B cell (primary cell): ENCODE results near the gene TAF1. TPM values are rescaled to one million over a fixed set of nuclear protein-coding genes. Genes with fewer than 3 reads are reported as not detected.

Experiments used
- ATAC-seq: fragments of 200-7000 bp; cut with Tn5 transposase; one replicate; pipeline ENCODE4 v1.10.0; 2021; ENCODE audit warnings: low read depth, mild to moderate bottlenecking, moderate number of reproducible peaks, moderate library complexity
- CTCF ChIA-PET: fragments of 350-600 bp; sonication (Branson Sonifier 250); formaldehyde crosslinking; loops from one replicate; lab custom pipeline; 2021; ENCODE audit warnings: antibody characterized with exemption, inconsistent platforms; lab: Charles Lee
- POLR2A ChIA-PET: fragments of 350-600 bp; sonication (Branson Sonifier 250); formaldehyde crosslinking; loops from one replicate; lab custom pipeline; 2021; ENCODE audit warnings: antibody characterized with exemption; lab: Charles Lee
- DNase-seq: peaks from one replicate; pipeline ENCODE4 v3.0.0; 2013
- H2AFZ ChIP-seq: 2 replicates; pipeline ENCODE4 v1.6.1; 2012; ENCODE audit warnings: mild to moderate bottlenecking, low read depth, low read length; ENCODE audit not compliant: insufficient read depth, poor library complexity, severe bottlenecking
- H3K27ac ChIP-seq, 2 donors: 1 replicate in 1 of 2; 2 replicates in 1 of 2; pipeline ENCODE4 v1.5.1; 2012 to 2013; ENCODE audit warnings: low read length in 2 of 2, mild to moderate bottlenecking in 2 of 2, moderate library complexity in 1 of 2
- H3K27me3 ChIP-seq, 4 experiments: fragments of 200-600 bp in 1 of 4; sonication (generic) in 1 of 4; replicated peaks in 1 of 4; 1 replicate in 2 of 4; 2 replicates in 2 of 4; pipeline versions ENCODE4 v1.6.1 to v1.7.0; 2013 to 2016; ENCODE audit warnings: low read length in 3 of 4, mild to moderate bottlenecking in 2 of 4, mixed read lengths in 1 of 4, moderate library complexity in 1 of 4; ENCODE audit not compliant: insufficient read depth in 4 of 4, control insufficient read depth in 3 of 4; ENCODE audit errors: control extremely low read depth in 1 of 4
- H3K36me3 ChIP-seq, 2 experiments: replicated peaks in 1 of 2; 1 replicate in 1 of 2; 2 replicates in 1 of 2; pipeline versions ENCODE4 v1.6.1 to v1.7.1; 2013; ENCODE audit warnings: low read length in 1 of 2; ENCODE audit not compliant: insufficient read depth in 2 of 2, control insufficient read depth in 1 of 2; ENCODE audit errors: control extremely low read depth in 1 of 2, extremely low read depth in 1 of 2
- H3K4me1 ChIP-seq, 2 donors: fragments of 200-600 bp in 1 of 2; sonication (generic) in 1 of 2; 1 replicate in 1 of 2; 2 replicates in 1 of 2; pipeline versions ENCODE4 v1.5.1 to v1.6.1; 2013 to 2017; ENCODE audit warnings: low read length in 2 of 2; ENCODE audit not compliant: control insufficient read depth in 2 of 2, insufficient read depth in 2 of 2
- H3K4me2 ChIP-seq: replicated peaks from 2 replicates; pipeline ENCODE3; 2012; ENCODE audit warnings: mild to moderate bottlenecking, low read depth, low read length; ENCODE audit not compliant: poor library complexity, severe bottlenecking
- H3K4me3 ChIP-seq, 5 experiments: fragments of 200-600 bp in 1 of 5; sonication (generic) in 1 of 5; 1 replicate in 3 of 5; 2 replicates in 2 of 5; pipeline versions ENCODE4 v1.5.1 to v1.7.0; 2011 to 2016; ENCODE audit warnings: low read length in 4 of 5, mild to moderate bottlenecking in 4 of 5, low read depth in 2 of 5, control low read depth in 1 of 5, moderate library complexity in 1 of 5; ENCODE audit not compliant: insufficient read depth in 1 of 5; ENCODE audit errors: control extremely low read depth in 1 of 5, extremely low read depth in 1 of 5
- H3K79me2 ChIP-seq: fragments of 200-600 bp; sonication (generic); one replicate; pipeline ENCODE4 v1.6.0; 2016; ENCODE audit warnings: low read length; ENCODE audit not compliant: control insufficient read depth, insufficient read depth
- H3K9ac ChIP-seq: fragments of 200-600 bp; sonication (generic); 2 replicates; pipeline ENCODE4 v1.6.1; 2017; ENCODE audit warnings: mild to moderate bottlenecking, low read length, moderate library complexity
- H3K9me3 ChIP-seq, 3 donors: one replicate each; pipeline versions ENCODE4 v1.6.1 to v1.7.1; 2013; ENCODE audit warnings: low read length in 2 of 3; ENCODE audit not compliant: control insufficient read depth in 2 of 3, insufficient read depth in 1 of 3; ENCODE audit errors: control extremely low read depth in 1 of 3
- H4K20me1 ChIP-seq: 2 replicates; pipeline ENCODE4 v1.6.0; 2012; ENCODE audit warnings: mild to moderate bottlenecking, low read length; ENCODE audit not compliant: insufficient read depth, control insufficient read depth, poor library complexity, severe bottlenecking
- H3K27ac Mint-ChIP-seq: one replicate; pipeline ENCODE4 v1.8.0; 2021; ENCODE audit warnings: mixed read lengths
- H3K27me3 Mint-ChIP-seq: one replicate; pipeline ENCODE4 v1.8.0; 2021; ENCODE audit warnings: mixed read lengths
- H3K4me1 Mint-ChIP-seq: one replicate; pipeline ENCODE4 v1.8.0; 2021; ENCODE audit warnings: mixed read lengths
- H3K4me3 Mint-ChIP-seq: one replicate; pipeline ENCODE4 v1.8.0; 2021; ENCODE audit warnings: mixed read lengths
- H3K9me3 Mint-ChIP-seq: one replicate; pipeline ENCODE4 v1.8.0; 2022; ENCODE audit warnings: mixed read lengths; ENCODE audit not compliant: insufficient read depth
- CTCF ChIP-seq: fragments of 200-600 bp; IDR thresholded peaks from one replicate; pipeline ENCODE4 v1.8.0; 2022; ENCODE audit warnings: antibody characterized with exemption, mild to moderate bottlenecking
- EZH2 ChIP-seq: IDR thresholded peaks from 2 replicates; pipeline ENCODE4 v1.6.1; 2012; ENCODE audit warnings: borderline replicate concordance, low read depth, mild to moderate bottlenecking, moderate library complexity, low read length; ENCODE audit not compliant: insufficient read depth, poor library complexity, severe bottlenecking
- WGBS: methylation state at CpG from one replicate; pipeline ENCODE4 v1.1.5; 2013; ENCODE audit warnings: missing lambda C conversion rate; ENCODE audit not compliant: insufficient coverage; 5-methylcytosine and 5-hydroxymethylcytosine counted together
- intact Hi-C: fragments of 100-400 bp; cut with micrococcal nuclease; formaldehyde crosslinking; loops from one replicate; pipeline ENCODE4 v1.10.0; 2022
- polyA plus RNA-seq: library from polyadenylated mRNA; depleted of rRNA; stranded (reverse); fragments of >200 nt; gene quantifications from 2 replicates; pipeline ENCODE4 v1.2.3, GENCODE V29; 2012
- total RNA-seq, 2 donors: library from RNA; stranded (reverse); fragments of 120-200 nt in 1 of 2; gene quantifications; 1 replicate in 1 of 2; 2 replicates in 1 of 2; pipeline versions ENCODE4 v1.2.3 to v1.2.4, GENCODE V29; 2013 to 2022

TAF1 gene
- total and polyA plus RNA-seq, 2 donors (not counting 1 experiment from before 2014, with no cell fraction given): 12.2 to 97.5 TPM

- 88% methylated on average over 1 of the region's 8 CpGs for WGBS
- Mint-ChIP-seq H3K27me3 (no peaks in the 10 kb centered on the region), H3K9me3 (no peaks in the 10 kb centered on the region), H3K4me1 (peaks cover 2% of the 10 kb centered on the region), H3K4me3 (no peak overlapping the region), H3K27ac (no peak overlapping the region)
- H4K20me1 ChIP-seq: no peaks in the 10 kb centered on the region
- no peaks in the 10 kb centered on the region for H3K36me3 ChIP-seq
- no peak overlapping the region for H2AFZ ChIP-seq
- no peak overlapping the region for H3K9ac ChIP-seq
- H3K27ac ChIP-seq: no peak overlapping the region
- no peak overlapping the region for H3K4me3 ChIP-seq
- no peaks in the 10 kb centered on the region for H3K79me2 ChIP-seq
- no peak overlapping the region for H3K4me2 ChIP-seq
- no peaks in the 10 kb centered on the region for H3K4me1 ChIP-seq
- ATAC-seq (no peak), DNase-seq (no peak)
- CTCF ChIA-PET: no interaction called here
- peaks cover 0 to 4% (median 0%) of the 10 kb centered on the region in 3 donors for H3K9me3 ChIP-seq
- POLR2A ChIA-PET: no interaction called here
- TF ChIP-seq CTCF (no peak), EZH2 (no peak)
- intact Hi-C loops: no loop called here
- H3K27me3 ChIP-seq: no peaks in the 10 kb centered on the region
These were observed 109.8 kb downstream of the TAF1 start for GRCh38 chrX:71475785-71476540.

DNA sequence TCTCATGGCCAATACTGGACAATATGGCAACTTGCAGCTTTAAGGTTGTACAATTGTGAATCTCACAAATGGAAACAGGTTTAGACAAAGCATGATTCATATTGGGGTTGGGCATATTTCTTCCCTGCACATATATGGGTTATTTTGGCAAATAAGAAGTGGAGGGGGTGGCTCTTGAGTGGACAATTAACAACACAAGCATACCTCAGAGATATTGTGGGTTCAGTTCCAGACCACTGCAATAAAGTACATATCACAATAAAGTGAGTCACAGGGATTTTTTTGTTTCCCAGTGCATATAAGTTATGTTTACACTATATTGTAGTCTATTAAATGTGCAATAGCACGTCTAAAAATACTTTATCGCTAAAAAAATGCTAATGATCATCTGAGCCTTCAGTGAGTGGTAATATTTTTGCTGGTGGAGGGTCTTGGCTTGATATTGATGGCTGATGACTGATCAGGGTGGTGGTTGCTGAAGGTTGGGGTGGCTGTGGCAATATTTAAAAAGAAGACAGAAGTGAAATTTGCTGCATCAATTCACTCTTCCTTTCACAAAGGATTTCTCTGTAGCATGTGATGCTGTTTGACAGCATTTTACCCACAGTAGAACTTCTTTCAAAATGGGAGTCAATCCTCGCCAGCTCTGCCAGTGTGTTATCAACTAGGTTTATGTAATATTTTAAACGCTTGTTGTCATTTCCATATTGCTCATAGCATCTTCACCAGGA lies 116.2 kb downstream of the TAF1 start:
- Mint-ChIP-seq H3K9me3 (no peaks in the 10 kb centered on the region), H3K4me3 (no peak overlapping the region), H3K27me3 (no peaks in the 10 kb centered on the region), H3K4me1 (peaks cover 12% of the 10 kb centered on the region), H3K27ac (peak overlapping the region; percentile 78)
- Histone ChIP-seq H2AFZ (no peak overlapping the region), H4K20me1 (no peaks in the 10 kb centered on the region), H3K36me3 (no peaks in the 10 kb centered on the region), H3K27ac (no peak overlapping the region), H3K79me2 (no peaks in the 10 kb centered on the region), H3K9me3 (peaks cover 0 to 4% (median 0%) of the 10 kb centered on the region in 3 donors), H3K4me3 (no peak overlapping the region), H3K9ac (no peak overlapping the region), H3K4me2 (no peak overlapping the region), H3K27me3 (no peaks in the 10 kb centered on the region), H3K4me1 (no peaks in the 10 kb centered on the region)
- intact Hi-C loops: no loop called here
- ATAC-seq (no peak), DNase-seq (peak; percentile 8)
- ChIA-PET CTCF (no interaction called here), POLR2A (no interaction called here)
- TF ChIP-seq EZH2 (no peak), CTCF (no peak)
- WGBS: 100% methylated on average over 1 of the region's 4 CpGs
